ENCODE results near the gene AFF1. TPM values are rescaled to one million over a fixed set of nuclear protein-coding genes. Genes with fewer than 3 reads are reported as not detected.
"Not testable (repeated sequence)": the region's sequence is repeated elsewhere in the genome, so short reads cannot be mapped to it uniquely, and the experiment has no call there.

Gene AFF1
- total RNA-seq, 1 donor from 2014 or later = 89.3 TPM

DNA sequence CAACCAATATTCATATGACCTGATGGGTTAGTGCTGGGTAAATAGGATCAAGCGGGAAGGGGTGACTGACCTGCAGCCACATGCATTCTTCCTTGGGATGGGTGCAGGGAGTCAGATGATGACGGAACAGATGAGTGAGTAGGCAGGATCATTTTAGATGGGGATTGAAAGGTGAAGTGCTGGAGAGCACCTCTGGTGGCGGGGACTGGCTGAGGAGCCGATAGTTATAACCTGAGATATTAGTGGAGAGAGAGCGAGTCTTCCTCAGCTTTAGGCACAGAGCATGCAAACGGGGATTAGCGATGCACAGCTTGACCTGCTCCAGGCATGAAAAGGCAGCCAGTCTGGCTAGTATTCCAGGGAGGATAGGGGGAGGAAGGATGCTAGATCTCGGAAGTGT is 99.1 kb downstream of the AFF1 start:
- H3K9me3 Mint-ChIP-seq (ENCODE audit: low read depth) = no peaks in the 10 kb centered on the region
- no peak overlapping the region for H3K4me3 Mint-ChIP-seq (ENCODE audit: low read depth)
- TF ChIP-seq, protein P1, sequence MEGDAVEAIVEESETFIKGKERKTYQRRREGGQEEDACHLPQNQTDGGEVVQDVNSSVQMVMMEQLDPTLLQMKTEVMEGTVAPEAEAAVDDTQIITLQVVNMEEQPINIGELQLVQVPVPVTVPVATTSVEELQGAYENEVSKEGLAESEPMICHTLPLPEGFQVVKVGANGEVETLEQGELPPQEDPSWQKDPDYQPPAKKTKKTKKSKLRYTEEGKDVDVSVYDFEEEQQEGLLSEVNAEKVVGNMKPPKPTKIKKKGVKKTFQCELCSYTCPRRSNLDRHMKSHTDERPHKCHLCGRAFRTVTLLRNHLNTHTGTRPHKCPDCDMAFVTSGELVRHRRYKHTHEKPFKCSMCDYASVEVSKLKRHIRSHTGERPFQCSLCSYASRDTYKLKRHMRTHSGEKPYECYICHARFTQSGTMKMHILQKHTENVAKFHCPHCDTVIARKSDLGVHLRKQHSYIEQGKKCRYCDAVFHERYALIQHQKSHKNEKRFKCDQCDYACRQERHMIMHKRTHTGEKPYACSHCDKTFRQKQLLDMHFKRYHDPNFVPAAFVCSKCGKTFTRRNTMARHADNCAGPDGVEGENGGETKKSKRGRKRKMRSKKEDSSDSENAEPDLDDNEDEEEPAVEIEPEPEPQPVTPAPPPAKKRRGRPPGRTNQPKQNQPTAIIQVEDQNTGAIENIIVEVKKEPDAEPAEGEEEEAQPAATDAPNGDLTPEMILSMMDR (IDR thresholded peaks at IDR 0.05; ENCODE audit: unreplicated experiment) = peak; percentile 21
- no peak overlapping the region for H3K27ac Mint-ChIP-seq
- H3K4me1 Mint-ChIP-seq (ENCODE audit: low read depth) = peaks cover 40% of the 10 kb centered on the region
- DNase-seq (ENCODE audit: low spot score, unreplicated experiment) = no peak
- no peaks in the 10 kb centered on the region for H3K36me3 Mint-ChIP-seq (ENCODE audit: insufficient read depth)
- no peaks in the 10 kb centered on the region for H3K27me3 Mint-ChIP-seq

DNA sequence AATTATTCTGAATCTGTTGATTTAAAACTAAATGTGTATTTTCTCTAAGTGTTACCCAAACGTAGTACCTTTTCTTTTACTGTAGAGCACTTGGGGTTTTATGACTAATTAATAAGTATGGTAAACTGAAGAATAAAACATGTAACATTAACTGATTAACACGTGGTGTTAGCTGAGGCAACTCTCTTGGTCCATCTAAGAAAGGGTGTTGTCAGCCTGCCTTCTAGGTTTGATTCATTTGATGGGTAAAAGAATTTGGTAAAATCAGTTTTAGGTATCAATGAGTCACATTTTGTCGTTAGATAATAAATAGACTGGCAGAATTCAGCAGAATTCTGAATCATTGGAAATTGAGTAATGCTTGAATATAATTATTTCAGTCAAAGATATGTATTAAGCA is 99.7 kb downstream of the AFF1 start:
- Mint-ChIP-seq H3K4me1 (ENCODE audit: low read depth) (peaks cover 40% of the 10 kb centered on the region), H3K27me3 (no peaks in the 10 kb centered on the region), H3K9me3 (ENCODE audit: low read depth) (no peaks in the 10 kb centered on the region), H3K27ac (no peak overlapping the region), H3K36me3 (ENCODE audit: insufficient read depth) (no peaks in the 10 kb centered on the region), H3K4me3 (ENCODE audit: low read depth) (no peak overlapping the region)
- DNase-seq (ENCODE audit: low spot score, unreplicated experiment) = no peak
- TF ChIP-seq, protein P1 (IDR thresholded peaks at IDR 0.05; ENCODE audit: unreplicated experiment) = no peak

DNA sequence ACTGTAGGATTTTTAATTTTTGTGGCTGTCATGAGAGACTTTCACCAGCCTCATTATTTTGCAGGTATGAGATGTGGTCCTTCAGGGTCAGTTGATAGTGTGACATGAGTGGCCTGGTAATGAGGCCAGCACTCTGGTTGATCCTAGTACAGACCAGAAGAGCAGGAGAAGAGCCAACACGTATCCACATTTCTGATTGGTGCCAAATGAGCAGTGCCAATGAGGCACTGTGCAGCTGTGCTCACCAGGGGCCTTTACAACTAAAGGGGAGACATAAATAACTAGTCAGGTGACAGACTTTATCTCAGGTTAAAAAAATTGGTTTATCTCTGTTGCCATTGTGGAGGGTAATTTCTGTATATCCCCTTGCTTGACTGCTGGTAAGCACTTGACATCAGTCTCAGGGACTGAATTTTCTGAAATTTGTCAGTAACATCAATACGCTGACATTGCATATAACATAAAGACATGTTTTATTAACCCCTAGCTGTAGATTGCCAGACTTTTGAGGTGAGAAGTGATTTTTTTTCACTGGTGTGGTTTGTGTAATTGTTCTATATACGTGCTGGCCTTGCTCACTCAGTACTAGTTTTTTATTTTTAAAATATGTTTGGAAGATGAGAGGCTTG is 101.2 kb downstream of the AFF1 start:
- H3K36me3 Mint-ChIP-seq (ENCODE audit: insufficient read depth) = no peaks in the 10 kb centered on the region
- H3K4me1 Mint-ChIP-seq (ENCODE audit: low read depth) = peaks cover 36% of the 10 kb centered on the region
- TF ChIP-seq, protein P1 (IDR thresholded peaks at IDR 0.05; ENCODE audit: unreplicated experiment) = no peak
- no peak for DNase-seq (ENCODE audit: low spot score, unreplicated experiment)
- no peaks in the 10 kb centered on the region for H3K9me3 Mint-ChIP-seq (ENCODE audit: low read depth)
- peak overlapping the region; percentile 18 for H3K27ac Mint-ChIP-seq
- H3K4me3 Mint-ChIP-seq (ENCODE audit: low read depth) = no peak overlapping the region
- H3K27me3 Mint-ChIP-seq = no peaks in the 10 kb centered on the region

DNA sequence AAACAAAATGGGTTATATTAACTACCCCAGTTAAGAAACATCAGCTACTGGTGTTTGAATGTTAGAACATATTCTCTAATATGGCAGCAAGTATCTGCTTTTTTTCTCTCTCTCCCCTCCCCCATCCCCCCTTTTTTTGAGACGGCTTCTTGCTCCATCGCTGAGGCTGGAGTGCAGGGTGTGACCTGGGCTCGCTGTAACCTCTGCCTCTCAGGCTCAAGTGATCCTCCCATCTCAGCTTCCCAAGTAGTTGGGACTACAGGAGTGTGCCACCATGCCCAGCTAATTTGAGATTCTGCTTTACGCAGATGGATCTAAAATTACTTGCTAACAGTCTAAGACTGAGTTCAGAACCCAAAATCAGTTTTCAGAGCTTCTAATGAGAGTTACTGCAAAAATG is 101.9 kb downstream of the AFF1 start:
- TF ChIP-seq, protein P1 (IDR thresholded peaks at IDR 0.05; ENCODE audit: unreplicated experiment) = no peak
- H3K36me3 Mint-ChIP-seq (ENCODE audit: insufficient read depth) = no peaks in the 10 kb centered on the region
- H3K4me3 Mint-ChIP-seq (ENCODE audit: low read depth) = no peak overlapping the region
- no peaks in the 10 kb centered on the region for H3K9me3 Mint-ChIP-seq (ENCODE audit: low read depth)
- DNase-seq (ENCODE audit: low spot score, unreplicated experiment) = no peak
- no peak overlapping the region for H3K27ac Mint-ChIP-seq
- H3K4me1 Mint-ChIP-seq (ENCODE audit: low read depth) = peaks cover 36% of the 10 kb centered on the region
- H3K27me3 Mint-ChIP-seq = no peaks in the 10 kb centered on the region

DNA sequence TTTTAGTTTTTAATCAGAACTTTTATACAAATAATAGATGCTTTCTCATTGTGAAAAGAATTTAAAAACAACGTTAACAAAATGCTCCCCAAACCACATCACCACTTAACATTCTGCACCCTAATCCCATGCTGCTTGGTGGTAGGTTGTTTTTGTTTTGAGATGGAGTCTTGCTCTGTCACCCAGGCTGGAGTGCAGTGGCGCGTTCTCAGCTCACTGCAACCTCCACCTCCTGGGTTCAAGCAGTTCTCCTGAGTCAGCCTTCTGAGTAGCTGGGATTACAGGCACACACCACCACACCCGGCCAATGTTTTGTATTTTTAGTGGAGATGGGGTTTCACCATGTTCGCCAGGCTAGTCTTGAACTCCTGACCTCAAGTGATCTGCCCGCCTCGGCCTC is 102.4 kb downstream of the AFF1 start:
- Mint-ChIP-seq H3K4me1 (ENCODE audit: low read depth) (peaks cover 36% of the 10 kb centered on the region), H3K27ac (peak overlapping the region; percentile 64)
- H3K27me3 Mint-ChIP-seq; DNase-seq (ENCODE audit: low spot score, unreplicated experiment); H3K9me3 Mint-ChIP-seq (ENCODE audit: low read depth); H3K36me3 Mint-ChIP-seq (ENCODE audit: insufficient read depth); H3K4me3 Mint-ChIP-seq (ENCODE audit: low read depth): not testable (repeated sequence)

DNA sequence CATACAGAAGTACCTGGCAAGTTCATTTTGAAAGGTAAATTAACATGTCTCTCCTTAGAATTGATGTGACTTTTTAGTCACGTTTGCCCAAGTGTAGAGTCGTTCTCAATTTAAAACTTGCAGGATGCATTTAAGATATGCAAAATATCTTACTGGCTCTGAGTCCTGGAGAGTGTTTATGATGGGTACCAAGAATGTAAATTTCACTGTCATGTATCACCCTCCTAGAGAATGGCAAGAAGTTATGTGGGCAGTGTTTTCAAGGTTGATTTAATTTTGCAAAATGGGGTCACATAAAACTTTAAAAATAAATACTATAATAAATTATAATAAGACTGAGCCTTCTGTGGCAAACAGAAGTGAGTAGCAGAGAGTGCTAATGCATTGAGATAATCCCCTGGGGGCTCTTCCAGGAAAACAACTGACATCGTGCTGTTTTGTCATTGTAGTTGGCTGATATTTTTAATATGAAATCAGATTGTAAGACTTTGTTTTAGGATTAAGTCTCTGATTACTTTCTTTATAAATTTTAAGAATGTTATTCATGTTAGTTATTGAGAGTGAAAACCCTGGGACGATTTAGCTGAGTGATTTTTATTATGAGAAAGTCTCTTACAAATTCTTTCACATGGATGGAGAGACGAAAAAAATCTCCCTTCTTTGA is 103.0 kb downstream of the AFF1 start:
- Mint-ChIP-seq H3K9me3 (ENCODE audit: low read depth) (no peaks in the 10 kb centered on the region), H3K36me3 (ENCODE audit: insufficient read depth) (no peaks in the 10 kb centered on the region), H3K4me1 (ENCODE audit: low read depth) (peaks cover 38% of the 10 kb centered on the region), H3K27me3 (no peaks in the 10 kb centered on the region), H3K4me3 (ENCODE audit: low read depth) (no peak overlapping the region), H3K27ac (peak overlapping the region; percentile 64)
- TF ChIP-seq, protein P1 (IDR thresholded peaks at IDR 0.05; ENCODE audit: unreplicated experiment) = no peak
- DNase-seq (ENCODE audit: low spot score, unreplicated experiment) = no peak

Data from progenitor cell of endocrine pancreas (in vitro differentiated cells).